Keratinocyte (primary cell): Measurements from ENCODE around the gene HID1. TPM values are rescaled to one million over a fixed set of nuclear protein-coding genes. Genes with fewer than 3 reads are reported as not detected.

Source experiments
- DNase-seq: peaks from one replicate; pipeline ENCODE4 v3.0.0-alpha.2; 2011; ENCODE audit warnings: low read depth, missing footprints, low spot score
- FAIRE-seq: peaks from 2 replicates; lab custom pipeline; 2011; peaks lifted over from hg19 to GRCh38; lab: Jason Lieb, UNC
- H2AFZ ChIP-seq: 2 replicates; pipeline ENCODE4 v1.6.0; 2012; ENCODE audit warnings: low read length, control low read depth, inconsistent platforms; ENCODE audit not compliant: control insufficient read depth
- H3K27ac ChIP-seq: 2 replicates; pipeline ENCODE4 v1.5.1; 2011; ENCODE audit warnings: low read length; ENCODE audit not compliant: control insufficient read depth, insufficient read depth
- H3K27me3 ChIP-seq: 3 replicates; pipeline ENCODE4 v1.6.0; 2011; ENCODE audit warnings: low read length; ENCODE audit not compliant: control insufficient read depth, insufficient read depth; ENCODE audit errors: extremely low read depth
- H3K36me3 ChIP-seq, 2 experiments: 2 replicates in 1 of 2; 3 replicates in 1 of 2; pipeline ENCODE4 v1.5.1; 2011; ENCODE audit warnings: low read length in 2 of 2, mild to moderate bottlenecking in 1 of 2; ENCODE audit not compliant: control insufficient read depth in 2 of 2, insufficient read depth in 2 of 2; ENCODE audit errors: extremely low read depth in 1 of 2
- H3K4me1 ChIP-seq: 3 replicates; pipeline ENCODE4 v1.5.1; 2011; ENCODE audit warnings: low read length; ENCODE audit not compliant: control insufficient read depth, insufficient read depth; ENCODE audit errors: extremely low read depth
- H3K4me2 ChIP-seq: 3 replicates; pipeline ENCODE4 v1.6.0; 2011; ENCODE audit warnings: low read depth, low read length; ENCODE audit not compliant: control insufficient read depth, insufficient read depth; ENCODE audit errors: extremely low read depth
- H3K4me3 ChIP-seq, 3 experiments: fragments of 200-600 bp in 1 of 3; sonication (generic) in 1 of 3; 2 replicates in 2 of 3; 3 replicates in 1 of 3; pipeline ENCODE4 v1.5.1; 2011 to 2016; ENCODE audit warnings: low read length in 3 of 3, mild to moderate bottlenecking in 3 of 3, control low read depth in 2 of 3, inconsistent platforms in 1 of 3, low read depth in 1 of 3, mixed read lengths in 1 of 3, mixed run types in 1 of 3, moderate library complexity in 1 of 3; ENCODE audit not compliant: control insufficient read depth in 2 of 3, insufficient read depth in 2 of 3; ENCODE audit errors: extremely low read depth in 1 of 3
- H3K79me2 ChIP-seq: 2 replicates; pipeline ENCODE4 v1.6.0; 2012; ENCODE audit warnings: low read length; ENCODE audit not compliant: control insufficient read depth, insufficient read depth
- H3K9ac ChIP-seq: 3 replicates; pipeline ENCODE4 v1.6.0; 2011; ENCODE audit warnings: low read length; ENCODE audit not compliant: control insufficient read depth, insufficient read depth; ENCODE audit errors: extremely low read depth
- H3K9me1 ChIP-seq: 3 replicates; pipeline ENCODE4 v1.6.0; 2011; ENCODE audit warnings: low read length; ENCODE audit not compliant: control insufficient read depth, insufficient read depth; ENCODE audit errors: extremely low read depth
- H3K9me3 ChIP-seq: 2 replicates; pipeline ENCODE4 v1.5.1; 2012; ENCODE audit warnings: low read depth, low read length; ENCODE audit not compliant: control insufficient read depth
- H4K20me1 ChIP-seq: 3 replicates; pipeline ENCODE4 v1.6.0; 2011; ENCODE audit warnings: low read length; ENCODE audit not compliant: control insufficient read depth, insufficient read depth; ENCODE audit errors: extremely low read depth
- CTCF ChIP-seq, 3 experiments: IDR thresholded peaks in 1 of 3; conservative IDR thresholded peaks in 1 of 3; optimal IDR thresholded peaks in 1 of 3; 2 replicates in 2 of 3; 3 replicates in 1 of 3; pipeline versions ENCODE3 to v1.5.1; 2011; ENCODE audit warnings: low read length in 3 of 3, mild to moderate bottlenecking in 3 of 3, moderate library complexity in 2 of 3, control low read depth in 1 of 3, inconsistent platforms in 1 of 3; ENCODE audit not compliant: insufficient read depth in 2 of 3; ENCODE audit errors: extremely low read depth in 1 of 3
- EZH2 ChIP-seq: IDR thresholded peaks from one replicate; pipeline ENCODE4 v1.6.1; 2012; ENCODE audit warnings: inconsistent platforms, mild to moderate bottlenecking, low read length, moderate library complexity
- dilution Hi-C: fragments of 300-500 bp; cut with MboI; formaldehyde crosslinking; loops from one replicate; pipeline ENCODE4 v1.7.0; 2020; ENCODE audit warnings: low sequenced_read_pairs; ENCODE audit not compliant: extremely low pct_ligation_motif_present
- polyA plus RNA-seq, 5 experiments: library from polyadenylated mRNA; depleted of rRNA in 3 of 5; stranded (reverse) in 3 of 5; stranded (forward) in 1 of 5; unstranded in 1 of 5; fragments of >200 nt; gene quantifications; 1 replicate in 1 of 5; 2 replicates in 3 of 5; 3 replicates in 1 of 5; pipeline versions ENCODE4 v1.2.1 to v1.2.3, GENCODE V29; 2011 to 2012; ENCODE audit warnings: missing spikeins in 2 of 5, low read depth in 1 of 5, low replicate concordance in 1 of 5

Gene HID1
- polyA plus RNA-seq, 1 donor (not counting 4 experiments of a cell fraction or from before 2014, with no cell fraction given), result 0.33 TPM

GRCh38 chr17:74999523-74999922 is 27.0 kb upstream of the HID1 start:
- H3K27ac ChIP-seq, result no peak overlapping the region
- no peak overlapping the region for H3K4me2 ChIP-seq
- no peak overlapping the region for H2AFZ ChIP-seq
- TF ChIP-seq CTCF (optimal IDR thresholded peaks at IDR 0.05 in 1 of 3, IDR thresholded peaks at IDR 0.05 in 1 of 3, conservative IDR thresholded peaks at IDR 0.05 in 1 of 3; ENCODE audit: extremely low read depth in 1 of 3, insufficient read depth in 2 of 3, low read length in 3 of 3) (no peak), EZH2 (no peak)
- H3K79me2 ChIP-seq, result no peaks in the 10 kb centered on the region
- H3K9me3 ChIP-seq, result no peaks in the 10 kb centered on the region
- no peak overlapping the region for H3K4me3 ChIP-seq
- peaks cover 4 to 30% of the 10 kb centered on the region in 2 experiments for H3K36me3 ChIP-seq
- FAIRE-seq, result no peak
- no peaks in the 10 kb centered on the region for H3K9me1 ChIP-seq
- no peak overlapping the region for H3K9ac ChIP-seq
- DNase-seq, result no peak
- H3K27me3 ChIP-seq, result no peaks in the 10 kb centered on the region
- dilution Hi-C loops, result no loop called here
- no peaks in the 10 kb centered on the region for H4K20me1 ChIP-seq
- H3K4me1 ChIP-seq, result peaks cover 1% of the 10 kb centered on the region

- peaks cover 2% of the 10 kb centered on the region for H3K9me1 ChIP-seq
- H3K4me1 ChIP-seq, result peaks cover 9% of the 10 kb centered on the region
- H3K27me3 ChIP-seq, result no peaks in the 10 kb centered on the region
- H3K9me3 ChIP-seq, result no peaks in the 10 kb centered on the region
- peaks cover 4 to 26% of the 10 kb centered on the region in 2 experiments for H3K36me3 ChIP-seq
- H3K79me2 ChIP-seq, result no peaks in the 10 kb centered on the region
- H3K4me3 ChIP-seq, result no peak overlapping the region
- FAIRE-seq, result no peak
- H3K9ac ChIP-seq, result no peak overlapping the region
- H3K27ac ChIP-seq, result no peak overlapping the region
- TF ChIP-seq CTCF (optimal IDR thresholded peaks at IDR 0.05 in 1 of 3, IDR thresholded peaks at IDR 0.05 in 1 of 3, conservative IDR thresholded peaks at IDR 0.05 in 1 of 3; ENCODE audit: extremely low read depth in 1 of 3, insufficient read depth in 2 of 3, low read length in 3 of 3), result no peak
- TF ChIP-seq EZH2, result no peak
- no peak overlapping the region for H3K4me2 ChIP-seq
- no peak overlapping the region for H2AFZ ChIP-seq
- no peak for DNase-seq
- no peaks in the 10 kb centered on the region for H4K20me1 ChIP-seq
- dilution Hi-C loops, result no loop called here
These were observed 26.2 kb upstream of the HID1 start for GRCh38 chr17:74998783-74999182.
